Upper lobe of left lung (tissue), 4 donors: Measurements from ENCODE around the gene NES.

ENCODE experiments used
- POLR2A ChIP-seq, 4 donors: fragments of 450-650 bp; IDR thresholded peaks; one replicate each; pipeline ENCODE4 v1.5.1; 2016 to 2017; ENCODE audit warnings: antibody characterized with exemption in 4 of 4, mild to moderate bottlenecking in 2 of 4
- TF ChIP-seq, protein P1 (sequence below), 6 experiments: fragments of 450-650 bp in 4 of 6; fragments of 200-600 bp in 2 of 6; sonication (generic) in 2 of 6; IDR thresholded peaks; one replicate each; pipeline ENCODE4 v1.5.1; 2016 to 2019; ENCODE audit warnings: antibody characterized with exemption in 6 of 6

DNA sequence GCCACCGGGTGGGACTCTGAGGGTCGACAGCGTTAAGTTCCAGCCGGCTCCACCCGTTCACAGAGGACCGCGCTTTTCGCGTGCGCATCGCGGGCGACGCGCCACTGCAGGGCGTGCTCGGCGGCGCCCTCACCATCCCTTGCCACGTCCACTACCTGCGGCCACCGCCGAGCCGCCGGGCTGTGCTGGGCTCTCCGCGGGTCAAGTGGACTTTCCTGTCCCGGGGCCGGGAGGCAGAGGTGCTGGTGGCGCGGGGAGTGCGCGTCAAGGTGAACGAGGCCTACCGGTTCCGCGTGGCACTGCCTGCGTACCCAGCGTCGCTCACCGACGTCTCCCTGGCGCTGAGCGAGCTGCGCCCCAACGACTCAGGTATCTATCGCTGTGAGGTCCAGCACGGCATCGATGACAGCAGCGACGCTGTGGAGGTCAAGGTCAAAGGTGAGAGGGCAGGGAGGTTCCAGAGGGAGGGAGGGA is 30.4 kb downstream of the NES start:
- TF ChIP-seq POLR2A (IDR thresholded peaks at IDR 0.05) = no peak
- TF ChIP-seq, protein P1, sequence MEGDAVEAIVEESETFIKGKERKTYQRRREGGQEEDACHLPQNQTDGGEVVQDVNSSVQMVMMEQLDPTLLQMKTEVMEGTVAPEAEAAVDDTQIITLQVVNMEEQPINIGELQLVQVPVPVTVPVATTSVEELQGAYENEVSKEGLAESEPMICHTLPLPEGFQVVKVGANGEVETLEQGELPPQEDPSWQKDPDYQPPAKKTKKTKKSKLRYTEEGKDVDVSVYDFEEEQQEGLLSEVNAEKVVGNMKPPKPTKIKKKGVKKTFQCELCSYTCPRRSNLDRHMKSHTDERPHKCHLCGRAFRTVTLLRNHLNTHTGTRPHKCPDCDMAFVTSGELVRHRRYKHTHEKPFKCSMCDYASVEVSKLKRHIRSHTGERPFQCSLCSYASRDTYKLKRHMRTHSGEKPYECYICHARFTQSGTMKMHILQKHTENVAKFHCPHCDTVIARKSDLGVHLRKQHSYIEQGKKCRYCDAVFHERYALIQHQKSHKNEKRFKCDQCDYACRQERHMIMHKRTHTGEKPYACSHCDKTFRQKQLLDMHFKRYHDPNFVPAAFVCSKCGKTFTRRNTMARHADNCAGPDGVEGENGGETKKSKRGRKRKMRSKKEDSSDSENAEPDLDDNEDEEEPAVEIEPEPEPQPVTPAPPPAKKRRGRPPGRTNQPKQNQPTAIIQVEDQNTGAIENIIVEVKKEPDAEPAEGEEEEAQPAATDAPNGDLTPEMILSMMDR (IDR thresholded peaks at IDR 0.05) = no peak
